ENCODE results near the gene GAS1. TPM values are rescaled to one million over a fixed set of nuclear protein-coding genes. Genes with fewer than 3 reads are reported as not detected.

The GAS1 gene
- total RNA-seq, 4 donors from 2014 or later = 4.8 to 36.2 (median 11.3) TPM

DNA sequence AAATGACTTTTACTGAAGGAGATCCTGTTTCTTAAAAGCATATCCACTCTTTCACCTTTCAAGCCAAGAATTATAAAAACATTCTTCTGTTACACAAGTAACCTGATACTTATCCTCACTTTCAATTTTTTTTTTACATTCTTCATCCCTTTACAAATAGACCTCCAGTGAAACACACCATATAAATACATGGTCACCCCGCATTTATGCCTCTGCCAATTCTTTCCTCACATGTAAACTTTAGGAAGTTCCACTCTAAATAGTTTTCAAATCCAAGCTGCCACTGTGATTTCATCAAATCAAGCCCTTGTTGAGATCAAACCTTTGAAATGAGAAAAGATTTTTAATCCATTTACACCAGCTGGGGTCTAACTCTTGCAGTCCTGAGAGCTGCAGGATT, 40.0 kb downstream of the GAS1 start:
- TF ChIP-seq EP300 (IDR thresholded peaks at IDR 0.05; ENCODE audit: low read depth) = no peak
- TF ChIP-seq POLR2AphosphoS5 (IDR thresholded peaks at IDR 0.05) = no peak
- TF ChIP-seq, protein P1, sequence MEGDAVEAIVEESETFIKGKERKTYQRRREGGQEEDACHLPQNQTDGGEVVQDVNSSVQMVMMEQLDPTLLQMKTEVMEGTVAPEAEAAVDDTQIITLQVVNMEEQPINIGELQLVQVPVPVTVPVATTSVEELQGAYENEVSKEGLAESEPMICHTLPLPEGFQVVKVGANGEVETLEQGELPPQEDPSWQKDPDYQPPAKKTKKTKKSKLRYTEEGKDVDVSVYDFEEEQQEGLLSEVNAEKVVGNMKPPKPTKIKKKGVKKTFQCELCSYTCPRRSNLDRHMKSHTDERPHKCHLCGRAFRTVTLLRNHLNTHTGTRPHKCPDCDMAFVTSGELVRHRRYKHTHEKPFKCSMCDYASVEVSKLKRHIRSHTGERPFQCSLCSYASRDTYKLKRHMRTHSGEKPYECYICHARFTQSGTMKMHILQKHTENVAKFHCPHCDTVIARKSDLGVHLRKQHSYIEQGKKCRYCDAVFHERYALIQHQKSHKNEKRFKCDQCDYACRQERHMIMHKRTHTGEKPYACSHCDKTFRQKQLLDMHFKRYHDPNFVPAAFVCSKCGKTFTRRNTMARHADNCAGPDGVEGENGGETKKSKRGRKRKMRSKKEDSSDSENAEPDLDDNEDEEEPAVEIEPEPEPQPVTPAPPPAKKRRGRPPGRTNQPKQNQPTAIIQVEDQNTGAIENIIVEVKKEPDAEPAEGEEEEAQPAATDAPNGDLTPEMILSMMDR (IDR thresholded peaks at IDR 0.05) = no peak
- no peak for TF ChIP-seq POLR2A (IDR thresholded peaks at IDR 0.05)
- intact Hi-C loops (cut with DNase I; ENCODE audit: low total_unique reads) (no loop called here), in situ Hi-C loops (cut with MboI; ENCODE audit: low pct_ligation_motif_present in 1 of 4, low pct_unique_long_range_greater_than_20kb in 1 of 4, low sequenced_read_pairs in 3 of 4) (no loop called here)
- DNase-seq = no peak
- no peak overlapping the region for H3K27ac ChIP-seq
- WGBS, 2 donors (ENCODE audit: low coverage in 1 of 2) = 20 to 58% methylated on average over 1 of the region's 1 CpG
- H3K36me3 ChIP-seq = no peaks in the 10 kb centered on the region
- peaks cover 16% of the 10 kb centered on the region for H3K27me3 ChIP-seq
- H3K9me3 ChIP-seq = no peaks in the 10 kb centered on the region
- H3K4me1 ChIP-seq = peaks cover 0 to 3% (median 0%) of the 10 kb centered on the region in 4 donors
- H3K4me3 ChIP-seq = no peak overlapping the region

DNA sequence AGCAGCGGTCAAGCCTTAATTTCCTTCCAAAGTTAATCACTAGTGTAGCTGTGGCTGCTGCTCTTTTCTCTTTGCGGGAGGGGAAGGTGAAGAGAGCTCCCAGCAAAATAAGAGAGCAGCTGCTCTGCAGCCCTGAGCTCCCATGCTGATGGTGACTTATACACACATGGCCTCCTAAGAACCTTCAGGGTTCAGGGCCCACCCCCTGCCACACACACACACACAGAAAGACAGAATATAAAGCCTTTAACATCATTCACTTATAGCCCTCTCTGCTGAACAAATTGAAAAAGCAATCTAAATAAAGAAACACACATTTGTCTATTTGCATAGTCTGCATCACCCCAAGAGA, 43.6 kb downstream of the GAS1 start:
- WGBS, 2 donors (ENCODE audit: low coverage in 1 of 2) = 64% methylated on average over 2 of the region's 2 CpGs; no CpG with 5 or more reads in 1 of the 2 donors

DNA sequence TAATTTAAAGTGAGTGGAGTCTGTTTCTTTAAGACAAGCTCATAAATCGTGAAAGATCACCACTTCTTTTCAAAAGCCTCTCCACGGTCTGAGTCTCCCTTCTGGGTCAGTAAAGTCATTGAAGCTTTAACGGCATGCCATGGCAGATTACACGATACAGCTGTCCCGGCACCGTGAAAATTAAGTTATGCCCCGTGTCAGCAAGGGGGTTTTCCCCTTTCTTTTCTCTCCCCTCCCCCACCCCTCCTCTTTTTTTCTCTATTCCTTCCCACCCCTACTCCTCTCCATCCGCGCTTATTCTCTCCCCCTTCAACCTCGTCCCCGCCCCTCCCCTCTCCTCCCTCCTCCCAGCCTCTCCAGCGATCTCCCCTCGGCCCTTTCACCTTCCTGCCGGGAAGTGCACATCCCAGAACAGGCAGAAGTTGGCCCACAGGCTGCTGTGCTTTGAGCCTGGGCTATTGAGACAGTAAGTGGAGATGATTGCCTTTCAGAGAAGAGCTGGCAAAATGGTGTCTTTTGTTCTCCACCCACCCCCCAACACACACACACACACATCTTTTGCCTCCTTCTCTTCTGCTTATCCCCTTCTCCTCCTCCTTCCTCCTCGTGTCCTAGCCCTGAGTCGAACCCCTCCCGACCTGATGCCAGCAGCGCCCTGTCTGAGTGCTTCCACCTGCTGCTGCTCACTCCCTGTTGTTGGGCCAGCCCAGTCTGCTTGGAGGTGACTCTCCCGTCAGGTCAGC, 44.1 kb downstream of the GAS1 start:
- no peak overlapping the region for H3K4me3 ChIP-seq
- 16 to 18% methylated on average over 13 to 19 of the region's 19 CpGs for WGBS, 2 donors (ENCODE audit: low coverage in 1 of 2)
- intact Hi-C loops (cut with DNase I; ENCODE audit: low total_unique reads) (no loop called here), in situ Hi-C loops (cut with MboI; ENCODE audit: low pct_ligation_motif_present in 1 of 4, low pct_unique_long_range_greater_than_20kb in 1 of 4, low sequenced_read_pairs in 3 of 4) (no loop called here)
- H3K36me3 ChIP-seq = no peaks in the 10 kb centered on the region
- TF ChIP-seq EP300 (IDR thresholded peaks at IDR 0.05; ENCODE audit: low read depth) (no peak), POLR2AphosphoS5 (IDR thresholded peaks at IDR 0.05) (no peak), POLR2A (IDR thresholded peaks at IDR 0.05) (no peak)
- TF ChIP-seq, protein P1 (IDR thresholded peaks at IDR 0.05) = no peak
- H3K4me1 ChIP-seq = peaks cover 0 to 3% (median 0%) of the 10 kb centered on the region in 4 donors
- H3K27me3 ChIP-seq = peaks cover 30% of the 10 kb centered on the region
- H3K9me3 ChIP-seq = no peaks in the 10 kb centered on the region
- DNase-seq = no peak
- no peak overlapping the region for H3K27ac ChIP-seq

More for the DNA sequence above, 43.6 kb downstream of the GAS1 start:
- Histone ChIP-seq H3K9me3 (no peaks in the 10 kb centered on the region), H3K4me1 (peaks cover 0 to 3% (median 0%) of the 10 kb centered on the region in 4 donors), H3K27ac (no peak overlapping the region), H3K36me3 (no peaks in the 10 kb centered on the region), H3K4me3 (no peak overlapping the region), H3K27me3 (peaks cover 30% of the 10 kb centered on the region)
- no peak for DNase-seq
- intact Hi-C loops (cut with DNase I; ENCODE audit: low total_unique reads) (no loop called here), in situ Hi-C loops (cut with MboI; ENCODE audit: low pct_ligation_motif_present in 1 of 4, low pct_unique_long_range_greater_than_20kb in 1 of 4, low sequenced_read_pairs in 3 of 4) (no loop called here)
- TF ChIP-seq EP300 (IDR thresholded peaks at IDR 0.05; ENCODE audit: low read depth) (no peak), POLR2AphosphoS5 (IDR thresholded peaks at IDR 0.05) (no peak), POLR2A (IDR thresholded peaks at IDR 0.05) (no peak)
- TF ChIP-seq, protein P1 (IDR thresholded peaks at IDR 0.05) = no peak

DNA sequence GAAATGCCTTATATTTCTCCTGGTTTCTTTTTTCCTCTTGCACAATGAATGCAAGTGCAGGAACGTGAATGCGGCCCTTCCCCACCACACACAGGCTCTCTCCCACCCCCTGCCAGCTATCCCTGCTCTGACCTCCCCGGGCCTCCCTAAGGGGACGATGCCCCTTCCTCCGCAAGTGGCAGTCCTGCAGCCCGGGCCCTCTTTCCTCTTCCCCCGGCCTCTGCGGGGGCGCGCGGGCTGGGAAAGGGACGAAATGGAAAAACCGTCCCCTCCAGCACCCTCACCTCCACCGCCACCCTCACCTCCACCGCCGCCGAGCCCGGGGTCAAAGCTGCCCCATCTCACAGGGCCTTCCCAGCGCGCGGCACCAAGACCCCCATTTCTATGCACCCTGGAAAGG, 44.7 kb downstream of the GAS1 start:
- H3K27ac ChIP-seq = no peak overlapping the region
- H3K27me3 ChIP-seq = peaks cover 30% of the 10 kb centered on the region
- H3K9me3 ChIP-seq = no peaks in the 10 kb centered on the region
- TF ChIP-seq EP300 (IDR thresholded peaks at IDR 0.05; ENCODE audit: low read depth) = no peak
- no peak for DNase-seq
- peaks cover 0 to 3% (median 0%) of the 10 kb centered on the region in 4 donors for H3K4me1 ChIP-seq
- WGBS, 2 donors (ENCODE audit: low coverage in 1 of 2) = 35% methylated on average over 21 of the region's 21 CpGs; no CpG with 5 or more reads in 1 of the 2 donors
- no peak overlapping the region for H3K4me3 ChIP-seq
- in situ Hi-C loops (cut with MboI; ENCODE audit: low pct_ligation_motif_present in 1 of 4, low pct_unique_long_range_greater_than_20kb in 1 of 4, low sequenced_read_pairs in 3 of 4) = no loop called here
- intact Hi-C loops (cut with DNase I; ENCODE audit: low total_unique reads) = no loop called here
- H3K36me3 ChIP-seq = no peaks in the 10 kb centered on the region

Data from transverse colon (tissue), 4 donors.